ENCODE measurements around the gene TMEM185A. TPM values are rescaled to one million over a fixed set of nuclear protein-coding genes. Genes with fewer than 3 reads are reported as not detected.

Gene TMEM185A
- total RNA-seq, 1 donor from 2014 or later = 29.3 TPM

DNA sequence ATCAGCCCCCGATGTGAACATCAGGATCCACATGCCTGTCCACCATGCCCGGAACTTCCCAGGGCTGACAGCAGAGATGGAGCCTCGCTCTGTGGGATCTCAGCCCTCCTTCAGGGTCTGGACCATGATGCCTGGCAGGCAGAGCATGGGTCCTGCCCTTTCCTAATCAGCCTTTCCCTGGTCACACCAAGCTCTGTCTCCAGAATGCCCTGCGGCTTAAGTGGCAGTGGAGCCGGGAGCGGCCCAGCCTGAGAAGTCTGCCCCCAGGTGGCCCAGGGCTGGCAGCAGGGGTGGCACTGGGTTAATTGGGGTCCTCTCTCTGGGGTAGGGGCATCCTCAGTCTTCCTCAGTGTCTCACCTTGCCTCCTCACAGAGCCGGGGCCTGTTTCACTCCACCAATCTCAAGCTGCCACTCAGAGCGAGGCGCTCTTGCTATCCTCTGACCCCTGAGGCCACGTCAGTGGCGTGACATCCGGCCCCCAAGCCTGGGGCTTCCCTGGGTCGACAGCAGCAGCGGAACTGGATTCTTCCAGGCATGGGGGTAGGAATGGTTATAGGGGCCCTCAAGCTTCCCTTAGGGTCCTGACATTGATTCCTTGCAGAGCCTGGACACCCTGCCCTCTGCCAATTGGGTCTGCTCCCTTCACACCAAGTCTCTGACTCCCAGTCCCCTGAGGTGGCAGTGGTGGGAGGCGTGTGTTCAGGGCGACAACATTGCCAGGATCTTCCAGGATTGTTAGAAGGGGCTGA is 20.8 kb upstream of the TMEM185A start:
- no peaks in the 10 kb centered on the region for H3K4me1 Mint-ChIP-seq
- H3K27ac Mint-ChIP-seq = no peak overlapping the region
- no peaks in the 10 kb centered on the region for H3K27me3 Mint-ChIP-seq (ENCODE audit: low read depth)
- TF ChIP-seq, protein P1, sequence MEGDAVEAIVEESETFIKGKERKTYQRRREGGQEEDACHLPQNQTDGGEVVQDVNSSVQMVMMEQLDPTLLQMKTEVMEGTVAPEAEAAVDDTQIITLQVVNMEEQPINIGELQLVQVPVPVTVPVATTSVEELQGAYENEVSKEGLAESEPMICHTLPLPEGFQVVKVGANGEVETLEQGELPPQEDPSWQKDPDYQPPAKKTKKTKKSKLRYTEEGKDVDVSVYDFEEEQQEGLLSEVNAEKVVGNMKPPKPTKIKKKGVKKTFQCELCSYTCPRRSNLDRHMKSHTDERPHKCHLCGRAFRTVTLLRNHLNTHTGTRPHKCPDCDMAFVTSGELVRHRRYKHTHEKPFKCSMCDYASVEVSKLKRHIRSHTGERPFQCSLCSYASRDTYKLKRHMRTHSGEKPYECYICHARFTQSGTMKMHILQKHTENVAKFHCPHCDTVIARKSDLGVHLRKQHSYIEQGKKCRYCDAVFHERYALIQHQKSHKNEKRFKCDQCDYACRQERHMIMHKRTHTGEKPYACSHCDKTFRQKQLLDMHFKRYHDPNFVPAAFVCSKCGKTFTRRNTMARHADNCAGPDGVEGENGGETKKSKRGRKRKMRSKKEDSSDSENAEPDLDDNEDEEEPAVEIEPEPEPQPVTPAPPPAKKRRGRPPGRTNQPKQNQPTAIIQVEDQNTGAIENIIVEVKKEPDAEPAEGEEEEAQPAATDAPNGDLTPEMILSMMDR (IDR thresholded peaks at IDR 0.05; ENCODE audit: unreplicated experiment) = no peak
- H3K9me3 Mint-ChIP-seq = peaks cover 23% of the 10 kb centered on the region
- H3K36me3 Mint-ChIP-seq = no peaks in the 10 kb centered on the region
- DNase-seq (ENCODE audit: low spot score in 2 of 2, unreplicated experiment in 2 of 2) = no peak
- no peak overlapping the region for H3K4me3 Mint-ChIP-seq

DNA sequence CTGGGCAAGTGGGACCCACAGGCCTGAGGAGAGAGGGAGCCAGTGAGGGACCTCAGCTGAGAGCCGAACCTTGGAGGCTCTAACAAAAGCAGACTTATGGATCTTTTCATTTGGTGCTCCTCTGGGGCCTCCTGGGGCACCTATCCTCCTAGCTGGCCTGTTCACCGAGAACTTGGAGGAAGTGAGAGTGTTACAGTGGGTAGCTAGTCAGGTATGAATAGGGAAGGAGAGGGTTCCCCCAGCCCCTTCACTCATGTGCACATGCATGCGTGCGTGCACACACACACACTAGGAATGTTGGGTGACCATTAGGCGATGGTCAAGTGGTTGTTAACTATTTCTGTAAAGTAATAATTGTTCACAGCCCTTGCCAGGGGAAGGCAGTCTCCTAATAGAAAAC is 18.6 kb upstream of the TMEM185A start:
- TF ChIP-seq, protein P1 (IDR thresholded peaks at IDR 0.05; ENCODE audit: unreplicated experiment) = no peak
- Mint-ChIP-seq H3K4me1 (no peaks in the 10 kb centered on the region), H3K36me3 (no peaks in the 10 kb centered on the region), H3K9me3 (peaks cover 23% of the 10 kb centered on the region), H3K4me3 (no peak overlapping the region), H3K27ac (no peak overlapping the region), H3K27me3 (ENCODE audit: low read depth) (no peaks in the 10 kb centered on the region)
- no peak for DNase-seq (ENCODE audit: low spot score in 2 of 2, unreplicated experiment in 2 of 2)

DNA sequence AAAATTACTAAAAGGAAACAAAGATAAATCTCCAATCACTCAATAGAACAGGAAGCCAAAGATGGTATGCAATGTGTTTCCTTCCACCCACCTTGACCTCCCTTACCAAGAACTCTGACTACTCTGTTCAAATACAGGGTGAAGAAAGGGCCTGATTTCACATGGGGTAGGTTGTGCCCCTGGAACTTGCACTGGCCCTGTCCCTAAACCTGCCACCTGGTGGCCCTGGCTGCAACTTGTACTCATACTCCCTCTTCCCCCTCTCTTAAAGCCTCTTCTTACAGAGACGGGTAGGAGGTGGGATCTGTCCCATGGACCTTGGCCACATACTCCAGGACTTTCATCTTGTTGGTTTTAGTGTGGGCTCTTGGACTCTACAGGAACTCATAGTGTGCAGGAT is 17.3 kb upstream of the TMEM185A start:
- H3K9me3 Mint-ChIP-seq = peaks cover 28% of the 10 kb centered on the region
- no peak overlapping the region for H3K4me3 Mint-ChIP-seq
- TF ChIP-seq, protein P1 (IDR thresholded peaks at IDR 0.05; ENCODE audit: unreplicated experiment) = no peak
- no peak overlapping the region for H3K27ac Mint-ChIP-seq
- no peak for DNase-seq (ENCODE audit: low spot score in 2 of 2, unreplicated experiment in 2 of 2)
- H3K36me3 Mint-ChIP-seq = no peaks in the 10 kb centered on the region
- no peaks in the 10 kb centered on the region for H3K4me1 Mint-ChIP-seq
- H3K27me3 Mint-ChIP-seq (ENCODE audit: low read depth) = peaks cover 4% of the 10 kb centered on the region

DNA sequence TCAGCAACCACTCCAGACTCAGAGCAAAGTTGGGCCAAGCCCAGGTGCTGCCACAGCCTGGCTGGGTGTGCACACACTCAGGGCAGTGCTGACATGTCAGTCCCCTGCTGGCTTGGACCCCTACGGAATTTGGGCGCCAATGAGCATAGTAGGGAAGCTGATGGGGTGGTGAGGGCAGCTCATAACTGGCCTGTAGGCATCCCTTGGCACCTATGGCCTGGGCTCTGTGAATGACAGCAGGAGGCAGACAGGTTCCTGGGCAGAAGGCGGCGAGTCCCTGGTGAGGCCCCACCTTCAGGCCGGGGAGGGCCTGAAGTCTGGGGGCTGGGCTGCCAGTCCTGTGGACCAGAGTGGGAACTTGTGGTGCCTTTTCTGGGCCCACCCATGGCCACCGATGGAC is 15.9 kb upstream of the TMEM185A start:
- no peak overlapping the region for H3K27ac Mint-ChIP-seq
- no peak overlapping the region for H3K4me3 Mint-ChIP-seq
- TF ChIP-seq, protein P1 (IDR thresholded peaks at IDR 0.05; ENCODE audit: unreplicated experiment) = no peak
- H3K4me1 Mint-ChIP-seq = no peaks in the 10 kb centered on the region
- H3K27me3 Mint-ChIP-seq (ENCODE audit: low read depth) = peaks cover 4% of the 10 kb centered on the region
- H3K9me3 Mint-ChIP-seq = peaks cover 35% of the 10 kb centered on the region
- DNase-seq (ENCODE audit: low spot score in 2 of 2, unreplicated experiment in 2 of 2) = no peak
- H3K36me3 Mint-ChIP-seq = no peaks in the 10 kb centered on the region

DNA sequence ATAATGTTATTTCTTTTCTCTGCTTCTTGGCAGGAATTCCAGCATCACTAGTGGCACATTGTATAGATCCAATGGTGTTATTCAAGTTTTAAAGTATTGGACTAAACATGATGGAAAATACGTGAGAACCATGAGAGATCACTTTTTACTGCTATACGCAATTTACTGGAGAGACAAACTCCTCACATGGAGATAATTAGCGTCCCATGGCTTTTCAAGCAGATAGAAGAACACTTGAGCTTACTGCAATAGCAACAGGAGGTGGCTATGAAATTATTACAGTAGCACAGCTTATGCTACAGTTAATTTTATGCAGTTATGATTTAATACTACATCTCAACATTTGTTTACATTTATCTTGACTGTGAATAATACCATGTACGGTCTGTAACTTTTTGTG is 11.9 kb upstream of the TMEM185A start:
- H3K4me1 Mint-ChIP-seq = no peaks in the 10 kb centered on the region
- H3K4me3 Mint-ChIP-seq = no peak overlapping the region
- peaks cover 18% of the 10 kb centered on the region for H3K9me3 Mint-ChIP-seq
- H3K27me3 Mint-ChIP-seq (ENCODE audit: low read depth) = peaks cover 7% of the 10 kb centered on the region
- no peak for DNase-seq (ENCODE audit: low spot score in 2 of 2, unreplicated experiment in 2 of 2)
- TF ChIP-seq, protein P1 (IDR thresholded peaks at IDR 0.05; ENCODE audit: unreplicated experiment) = no peak
- H3K27ac Mint-ChIP-seq = no peak overlapping the region
- no peaks in the 10 kb centered on the region for H3K36me3 Mint-ChIP-seq

Data from mesothelial cell of epicardium (in vitro differentiated cells).